Esophagus (tissue), 2 donors: ENCODE results near the gene DERA. TPM values are rescaled to one million over a fixed set of nuclear protein-coding genes. Genes with fewer than 3 reads are reported as not detected.

Source experiments
- H3K27ac ChIP-seq, 2 donors: one replicate each; pipeline ENCODE4 v1.5.1; 2013; ENCODE audit warnings: low read depth in 2 of 2, mild to moderate bottlenecking in 2 of 2, inconsistent platforms in 1 of 2, low read length in 1 of 2, moderate library complexity in 1 of 2
- H3K27me3 ChIP-seq, 2 donors: one replicate each; pipeline ENCODE4 v1.6.1; 2013; ENCODE audit warnings: low read length in 2 of 2, control low read depth in 1 of 2, mild to moderate bottlenecking in 1 of 2; ENCODE audit not compliant: insufficient read depth in 2 of 2, control insufficient read depth in 1 of 2
- H3K36me3 ChIP-seq, 2 donors: one replicate each; pipeline ENCODE4 v1.6.1; 2013; ENCODE audit warnings: low read length in 1 of 2; ENCODE audit not compliant: control insufficient read depth in 2 of 2, insufficient read depth in 2 of 2
- H3K4me1 ChIP-seq, 2 donors: one replicate each; pipeline ENCODE4 v1.6.1; 2013; ENCODE audit warnings: low read length in 1 of 2; ENCODE audit not compliant: control insufficient read depth in 2 of 2, insufficient read depth in 2 of 2
- H3K4me3 ChIP-seq, 2 donors: one replicate each; pipeline ENCODE4 v1.5.1; 2013; ENCODE audit warnings: low read length in 2 of 2, mild to moderate bottlenecking in 2 of 2, low read depth in 1 of 2, moderate library complexity in 1 of 2
- H3K9me3 ChIP-seq, 2 donors: one replicate each; pipeline ENCODE4 v1.6.1; 2013; ENCODE audit warnings: mild to moderate bottlenecking in 2 of 2, low read depth in 1 of 2, low read length in 1 of 2, moderate library complexity in 1 of 2; ENCODE audit not compliant: control insufficient read depth in 2 of 2, insufficient read depth in 1 of 2
- WGBS, 2 donors: extraction: QIAGEN DNeasy Blood & Tissue Kit; methylation state at CpG; one replicate each; pipeline ENCODE4 v1.1.7; 2013; 5-methylcytosine and 5-hydroxymethylcytosine counted together
- polyA plus RNA-seq, 2 donors: library from polyadenylated mRNA; stranded (reverse); fragments of 200-250 nt; gene quantifications; one replicate each; pipeline ENCODE4 v1.2.3, GENCODE V29; 2013
- donor health status: healthy with polysubstance abuse.
- donor health status: Bipolar disorder and iron deficiency.

Gene DERA
- polyA plus RNA-seq, 2 donors = 30.7 to 37.2 TPM

- H3K27me3 ChIP-seq = no peaks in the 10 kb centered on the region
- H3K4me1 ChIP-seq = no peaks in the 10 kb centered on the region
- H3K27ac ChIP-seq = no peak overlapping the region
- no peaks in the 10 kb centered on the region for H3K9me3 ChIP-seq
- WGBS, 2 donors = 95 to 97% methylated on average over 3 of the region's 3 CpGs
- H3K4me3 ChIP-seq = no peak overlapping the region
- H3K36me3 ChIP-seq = no peaks in the 10 kb centered on the region
These were observed 30.4 kb upstream of the DERA start for GRCh38 chr12:15880721-15881120.

GRCh38 chr12:15882118-15882971 lies 28.8 kb upstream of the DERA start, which contains the start of gene STRAP:
STRAP (plus strand) TSS chr12:15882387; CDS start chr12:15882708, 321 bp downstream.
- no peaks in the 10 kb centered on the region for H3K4me1 ChIP-seq
- H3K4me3 ChIP-seq = peak within 1 kb of the TSS; percentile 73 to 87
- peaks cover 0 to 6% of the 10 kb centered on the region in 2 donors for H3K36me3 ChIP-seq
- no peaks in the 10 kb centered on the region for H3K9me3 ChIP-seq
- H3K27me3 ChIP-seq = no peaks in the 10 kb centered on the region
- peak within 1 kb of the TSS; percentile 97 to 99 for H3K27ac ChIP-seq
- WGBS, 2 donors = 0% methylated on average over 63 of the region's 63 CpGs

- Histone ChIP-seq H3K4me1 (no peaks in the 10 kb centered on the region), H3K27ac (peak overlapping the region in 1 of 2 donors; percentile 73), H3K9me3 (no peaks in the 10 kb centered on the region), H3K27me3 (no peaks in the 10 kb centered on the region), H3K4me3 (peak overlapping the region in 1 of 2 donors; percentile 87), H3K36me3 (peaks cover 0 to 6% of the 10 kb centered on the region in 2 donors)
- WGBS, 2 donors = 39 to 43% methylated on average over 6 of the region's 6 CpGs
These were observed 27.6 kb upstream of the DERA start for GRCh38 chr12:15883536-15883935.

- H3K27me3 ChIP-seq = no peaks in the 10 kb centered on the region
- H3K4me1 ChIP-seq = no peaks in the 10 kb centered on the region
- H3K4me3 ChIP-seq = no peak overlapping the region
- WGBS, 2 donors = 77 to 82% methylated on average over 7 of the region's 7 CpGs
- peaks cover 0 to 6% of the 10 kb centered on the region in 2 donors for H3K36me3 ChIP-seq
- no peaks in the 10 kb centered on the region for H3K9me3 ChIP-seq
- no peak overlapping the region for H3K27ac ChIP-seq
These were observed 24.6 kb upstream of the DERA start for GRCh38 chr12:15886372-15887042.

- Histone ChIP-seq H3K4me3 (no peak overlapping the region), H3K27me3 (no peaks in the 10 kb centered on the region), H3K27ac (no peak overlapping the region), H3K4me1 (no peaks in the 10 kb centered on the region), H3K9me3 (no peaks in the 10 kb centered on the region), H3K36me3 (peaks cover 0 to 6% of the 10 kb centered on the region in 2 donors)
- 79 to 80% methylated on average over 5 of the region's 5 CpGs for WGBS, 2 donors
These were observed 23.9 kb upstream of the DERA start for GRCh38 chr12:15887043-15887817.

GRCh38 chr12:15892645-15893259 lies 18.4 kb upstream of the DERA start:
- Histone ChIP-seq H3K4me1 (no peaks in the 10 kb centered on the region), H3K9me3 (no peaks in the 10 kb centered on the region), H3K27ac (no peak overlapping the region), H3K4me3 (no peak overlapping the region), H3K27me3 (no peaks in the 10 kb centered on the region), H3K36me3 (peaks cover 3% of the 10 kb centered on the region in 2 donors)
- WGBS, 2 donors = 84 to 94% methylated on average over 5 of the region's 5 CpGs

- no peak overlapping the region for H3K27ac ChIP-seq
- peaks cover 3% of the 10 kb centered on the region in 2 donors for H3K36me3 ChIP-seq
- 79 to 81% methylated on average over 3 of the region's 3 CpGs for WGBS, 2 donors
These were observed 17.9 kb upstream of the DERA start for GRCh38 chr12:15893260-15893659.

GRCh38 chr12:15896867-15897266 lies 14.3 kb upstream of the DERA start:
- Histone ChIP-seq H3K4me3 (no peak overlapping the region), H3K27me3 (no peaks in the 10 kb centered on the region), H3K4me1 (no peaks in the 10 kb centered on the region), H3K9me3 (no peaks in the 10 kb centered on the region), H3K27ac (no peak overlapping the region), H3K36me3 (peaks cover 3% of the 10 kb centered on the region in 2 donors)
- WGBS, 2 donors = 79 to 87% methylated on average over 1 of the region's 1 CpG

More at GRCh38 chr12:15893260-15893659, 17.9 kb upstream of the DERA start:
- Histone ChIP-seq H3K4me3 (no peak overlapping the region), H3K27me3 (no peaks in the 10 kb centered on the region), H3K9me3 (no peaks in the 10 kb centered on the region), H3K4me1 (no peaks in the 10 kb centered on the region)

GRCh38 chr12:15897433-15897832 lies 13.7 kb upstream of the DERA start:
- H3K4me3 ChIP-seq = no peak overlapping the region
- H3K27ac ChIP-seq = no peak overlapping the region
- H3K27me3 ChIP-seq = no peaks in the 10 kb centered on the region
- peaks cover 3% of the 10 kb centered on the region in 2 donors for H3K36me3 ChIP-seq
- H3K4me1 ChIP-seq = no peaks in the 10 kb centered on the region
- no peaks in the 10 kb centered on the region for H3K9me3 ChIP-seq
- 71 to 78% methylated on average over 2 of the region's 2 CpGs for WGBS, 2 donors
